H1 (cell line): Measurements from ENCODE around the gene GRIN2C. TPM values are rescaled to one million over a fixed set of nuclear protein-coding genes. Genes with fewer than 3 reads are reported as not detected.

Experiments used
- CTCF ChIA-PET: fragments of 300-600 bp; sonication (Branson Sonifier 250); formaldehyde crosslinking; loops from one replicate; lab custom pipeline; 2021; ENCODE audit not compliant: partially characterized antibody; lab: Charles Lee
- POLR2A ChIA-PET: fragments of 300-600 bp; sonication (Branson Sonifier 250); formaldehyde crosslinking; loops from one replicate; lab custom pipeline; 2021; ENCODE audit warnings: inconsistent platforms; ENCODE audit not compliant: partially characterized antibody; lab: Charles Lee
- DNase-seq, 2 experiments: peaks; one replicate each; pipeline versions ENCODE4 v3.0.0 to v3.0.0-alpha.2; 2010 to 2022; ENCODE audit warnings: low spot score in 2 of 2, low read depth in 1 of 2, mixed read lengths in 1 of 2
- FAIRE-seq: peaks from 2 replicates; lab custom pipeline; 2011; peaks lifted over from hg19 to GRCh38; lab: Jason Lieb, UNC
- H2AFZ ChIP-seq: 2 replicates; pipeline ENCODE4 v1.8.1; 2012; ENCODE audit warnings: low read length, inconsistent platforms
- H2AK5ac ChIP-seq: 2 replicates; pipeline ENCODE4 v1.6.1; 2013; ENCODE audit warnings: low read depth, low read length
- H2BK120ac ChIP-seq: replicated peaks from 2 replicates; pipeline ENCODE3; 2013; ENCODE audit warnings: low read depth, low read length, inconsistent platforms
- H2BK12ac ChIP-seq: 2 replicates; pipeline ENCODE4 v1.6.1; 2013; ENCODE audit warnings: low read depth, low read length
- H2BK15ac ChIP-seq: 2 replicates; pipeline ENCODE4 v1.6.1; 2013; ENCODE audit warnings: low read length
- H2BK20ac ChIP-seq: 2 replicates; pipeline ENCODE4 v1.6.1; 2013; ENCODE audit warnings: low read length
- H2BK5ac ChIP-seq: 2 replicates; pipeline ENCODE4 v1.6.1; 2013; ENCODE audit warnings: low read depth, low read length
- H3K14ac ChIP-seq: 2 replicates; pipeline ENCODE4 v1.6.1; 2013; ENCODE audit warnings: inconsistent platforms; ENCODE audit not compliant: insufficient read length
- H3K18ac ChIP-seq: 2 replicates; pipeline ENCODE4 v1.6.1; 2013; ENCODE audit warnings: low read length; ENCODE audit errors: extremely low read depth
- H3K23ac ChIP-seq: 2 replicates; pipeline ENCODE4 v1.6.1; 2013; ENCODE audit warnings: inconsistent platforms; ENCODE audit not compliant: insufficient read length
- H3K23me2 ChIP-seq: 2 replicates; pipeline ENCODE4 v1.6.1; 2013; ENCODE audit warnings: low read depth, low read length
- H3K27ac ChIP-seq: 2 replicates; pipeline ENCODE4 v1.6.1; 2011; ENCODE audit warnings: low read depth, low read length, inconsistent platforms
- H3K27me3 ChIP-seq, 4 experiments: replicated peaks in 1 of 4; 1 replicate in 1 of 4; 2 replicates in 3 of 4; pipeline versions ENCODE4 v1.6.1 to v1.8.1; 2011 to 2013; ENCODE audit warnings: low read length in 3 of 4, mild to moderate bottlenecking in 3 of 4, inconsistent platforms in 2 of 4, mixed read lengths in 2 of 4, moderate library complexity in 1 of 4; ENCODE audit not compliant: control insufficient read depth in 3 of 4, insufficient read depth in 3 of 4; ENCODE audit errors: extremely low read depth in 1 of 4
- H3K36me3 ChIP-seq, 4 experiments: 2 replicates each; pipeline versions ENCODE4 v1.6.1 to v1.8.1; 2011 to 2013; ENCODE audit warnings: mild to moderate bottlenecking in 4 of 4, low read length in 3 of 4, moderate library complexity in 2 of 4, control low read depth in 1 of 4, inconsistent platforms in 1 of 4; ENCODE audit not compliant: insufficient read depth in 4 of 4, control insufficient read depth in 2 of 4
- H3K4ac ChIP-seq: replicated peaks from 2 replicates; pipeline ENCODE3; 2013; ENCODE audit warnings: low read length, low read depth, mixed read lengths, inconsistent platforms; ENCODE audit not compliant: insufficient read length
- H3K4me1 ChIP-seq, 4 experiments: replicated peaks in 1 of 4; 1 replicate in 1 of 4; 2 replicates in 3 of 4; pipeline versions ENCODE4 v1.6.1 to v1.8.1; 2011 to 2013; ENCODE audit warnings: low read length in 3 of 4, inconsistent platforms in 2 of 4, mixed read lengths in 1 of 4; ENCODE audit not compliant: insufficient read depth in 4 of 4, control insufficient read depth in 3 of 4
- H3K4me2 ChIP-seq, 2 experiments: 2 replicates each; pipeline versions ENCODE4 v1.6.1 to v1.8.1; 2011 to 2013; ENCODE audit warnings: low read depth in 2 of 2, low read length in 2 of 2, control low read depth in 1 of 2, inconsistent platforms in 1 of 2, mild to moderate bottlenecking in 1 of 2; ENCODE audit not compliant: insufficient read depth in 1 of 2
- H3K4me3 ChIP-seq, 4 experiments: fragments of 200-600, 300-600 bp in 1 of 4; sonication (generic), shearing (Covaris generic), sonication (Bioruptor Twin) in 1 of 4; 2 replicates each; pipeline versions ENCODE4 v1.5.1 to v1.8.1; 2011 to 2016; ENCODE audit warnings: low read length in 4 of 4, low read depth in 3 of 4, control low read depth in 2 of 4, inconsistent platforms in 2 of 4, mild to moderate bottlenecking in 2 of 4, mixed read lengths in 1 of 4, moderate library complexity in 1 of 4; ENCODE audit not compliant: insufficient read depth in 2 of 4; ENCODE audit errors: extremely low read depth in 1 of 4
- H3K56ac ChIP-seq: replicated peaks from 2 replicates; pipeline ENCODE3; 2013; ENCODE audit warnings: low read depth, mild to moderate bottlenecking, mixed read lengths, low read length, inconsistent platforms; ENCODE audit not compliant: insufficient read length
- H3K79me1 ChIP-seq: 2 replicates; pipeline ENCODE4 v1.6.1; 2013; ENCODE audit warnings: low read depth, low read length, control low read depth
- H3K79me2 ChIP-seq, 2 experiments: 2 replicates each; pipeline versions ENCODE4 v1.6.1 to v1.8.1; 2012 to 2013; ENCODE audit warnings: low read length in 2 of 2, mild to moderate bottlenecking in 2 of 2, inconsistent platforms in 1 of 2; ENCODE audit not compliant: insufficient read depth in 2 of 2, control insufficient read depth in 1 of 2
- H3K9ac ChIP-seq, 4 experiments: replicated peaks in 1 of 4; 1 replicate in 1 of 4; 2 replicates in 3 of 4; pipeline versions ENCODE4 v1.6.1 to v1.8.1; 2011 to 2013; ENCODE audit warnings: low read depth in 3 of 4, low read length in 3 of 4, control low read depth in 2 of 4, mild to moderate bottlenecking in 2 of 4, moderate library complexity in 2 of 4, inconsistent platforms in 1 of 4; ENCODE audit errors: extremely low read depth in 1 of 4
- H3K9me3 ChIP-seq, 2 experiments: 2 replicates each; pipeline versions ENCODE4 v1.6.1 to v1.8.1; 2012 to 2013; ENCODE audit warnings: mild to moderate bottlenecking in 2 of 2, moderate library complexity in 2 of 2, control low read depth in 1 of 2, inconsistent platforms in 1 of 2, low read depth in 1 of 2, low read length in 1 of 2, mixed read lengths in 1 of 2; ENCODE audit not compliant: insufficient read depth in 2 of 2
- H4K20me1 ChIP-seq, 2 experiments: replicated peaks in 1 of 2; 2 replicates each; pipeline versions ENCODE3 to v1.8.1; 2011 to 2013; ENCODE audit warnings: inconsistent platforms in 2 of 2, low read length in 2 of 2, mild to moderate bottlenecking in 1 of 2; ENCODE audit not compliant: insufficient read depth in 2 of 2, control insufficient read depth in 1 of 2
- H4K5ac ChIP-seq: 2 replicates; pipeline ENCODE4 v1.6.1; 2013; ENCODE audit warnings: low read length, low read depth, mixed read lengths, inconsistent platforms; ENCODE audit not compliant: insufficient read length
- H4K8ac ChIP-seq: 2 replicates; pipeline ENCODE4 v1.8.0; 2013; ENCODE audit warnings: mild to moderate bottlenecking, moderate library complexity, low read length, inconsistent platforms; ENCODE audit not compliant: insufficient read depth; ENCODE audit errors: extremely low read depth
- H4K91ac ChIP-seq: replicated peaks from 2 replicates; pipeline ENCODE3; 2013; ENCODE audit warnings: low read length, mixed read lengths, inconsistent platforms; ENCODE audit not compliant: insufficient read length
- BRCA1 ChIP-seq: IDR thresholded peaks from 2 replicates; pipeline ENCODE4 v1.6.1; 2012; ENCODE audit warnings: low read depth, low read length, improper control_type of control experiment
- KDM1A ChIP-seq: fragments of 200-600, 300-600 bp; sonication (generic); IDR thresholded peaks from 2 replicates; pipeline ENCODE4 v1.7.1; 2016; ENCODE audit warnings: mild to moderate bottlenecking, low read length, borderline replicate concordance
- WGBS, 2 experiments: shearing (Covaris generic) in 1 of 2; methylation state at CpG; one replicate each; pipeline versions ENCODE4 v1.1.6 to v1.1.7; 2013 to 2015; ENCODE audit warnings: low lambda C conversion rate in 2 of 2, mixed read lengths in 2 of 2, inconsistent platforms in 1 of 2, low coverage in 1 of 2, missing lambda C conversion rate in 1 of 2; ENCODE audit not compliant: insufficient replicate concordance in 2 of 2, insufficient coverage in 1 of 2, insufficient read length in 1 of 2; ENCODE audit errors: extremely low coverage in 1 of 2, missing lambda C conversion rate in 1 of 2; 5-methylcytosine and 5-hydroxymethylcytosine counted together
- polyA plus RNA-seq, 7 experiments: library from polyadenylated mRNA; depleted of rRNA in 3 of 7; stranded (reverse) in 5 of 7; unstranded in 2 of 7; fragments of >200 nt in 5 of 7; fragments of 200-250 nt in 2 of 7; gene quantifications; 1 replicate in 5 of 7; 2 replicates in 1 of 7; 4 replicates in 1 of 7; pipeline versions ENCODE4 v1.2.1 to v1.2.3, GENCODE V29; 2011 to 2013; ENCODE audit warnings: missing spikeins in 2 of 7, mixed read lengths in 2 of 7
- total RNA-seq: library from RNA; stranded (reverse); fragmentation: NEBNext Ultra II Directional; extraction: Animal tissue kit (Norgen Biotek cat#: 25700); gene quantifications from 2 replicates; pipeline ENCODE4 v1.2.1, GENCODE V29; 2021

GRIN2C gene
- total and polyA plus RNA-seq, 2 of the 8 experiments (the other 6 are each of a cell fraction or from before 2014, with no cell fraction given): 0.06 to 0.07 TPM

DNA sequence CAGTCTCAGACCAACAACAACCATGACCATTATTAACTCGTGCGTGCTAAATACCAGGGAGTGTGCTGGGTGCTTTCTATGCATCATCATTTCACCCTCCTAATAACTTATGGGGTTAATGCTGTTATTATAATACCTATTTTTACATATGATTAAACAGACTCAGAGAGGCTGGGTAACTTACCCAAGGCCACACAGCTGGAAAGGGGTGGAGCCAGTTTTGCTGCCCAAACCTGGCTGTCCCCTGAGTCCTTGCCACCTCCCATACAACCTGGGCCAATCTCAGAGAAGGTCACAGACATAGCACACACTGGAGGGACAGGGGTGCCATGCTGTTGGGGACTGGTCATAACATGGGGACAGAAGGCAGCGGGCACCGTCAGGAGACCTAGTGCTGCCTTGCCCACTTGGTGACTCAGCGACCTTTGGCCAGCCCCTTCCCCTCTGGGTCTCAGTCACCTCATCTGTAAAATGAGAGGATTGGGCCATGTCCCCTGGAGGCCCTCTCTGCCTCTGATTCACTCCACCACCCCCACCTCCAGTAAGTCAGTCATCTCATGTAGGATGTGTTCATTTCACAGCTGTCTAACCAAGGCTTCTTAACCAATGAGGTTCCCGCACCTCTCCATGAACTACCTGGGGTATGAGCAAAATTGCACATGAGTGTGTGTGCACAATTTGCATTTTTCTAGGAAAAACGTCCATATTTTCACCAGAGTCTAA lies 45.2 kb upstream of the GRIN2C start:
- DNase-seq (no peak), FAIRE-seq (no peak)
- Histone ChIP-seq H3K23ac (no peak overlapping the region), H4K91ac (no peak overlapping the region), H3K18ac (no peak overlapping the region), H3K4ac (peak overlapping the region; percentile 9), H2AFZ (no peak overlapping the region), H3K56ac (no peak overlapping the region), H3K4me1 (peaks cover 5 to 15% (median 13%) of the 10 kb centered on the region in 4 experiments), H3K4me3 (no peak overlapping the region), H2BK120ac (no peak overlapping the region), H3K23me2 (no peaks in the 10 kb centered on the region), H2BK15ac (no peak overlapping the region), H4K8ac (no peak overlapping the region), H3K4me2 (no peak overlapping the region), H2AK5ac (no peak overlapping the region), H3K14ac (no peak overlapping the region), H3K79me2 (no peaks in the 10 kb centered on the region), H2BK5ac (no peak overlapping the region), H3K36me3 (no peaks in the 10 kb centered on the region), H4K5ac (no peak overlapping the region), H3K79me1 (no peaks in the 10 kb centered on the region), H3K9ac (no peak overlapping the region), H4K20me1 (no peaks in the 10 kb centered on the region), H3K27ac (no peak overlapping the region), H3K9me3 (peaks cover 0 to 7% of the 10 kb centered on the region in 2 experiments; a peak in 1 of 4 replicates), H2BK20ac (no peak overlapping the region), H2BK12ac (peak overlapping the region; percentile 68; the same call in 1 of the 2 replicates), H3K27me3 (peaks cover 0 to 4% (median under 1%) of the 10 kb centered on the region in 4 experiments; a peak in 4 of 7 replicates)
- 83% methylated on average over 7 of the region's 7 CpGs; no CpG with 5 or more reads in 1 of the 2 experiments for WGBS, 2 experiments
- POLR2A ChIA-PET: no interaction called here
- CTCF ChIA-PET: interaction anchor here (0.5 to 49.9 kb wide), 4 partner anchors 19 to 47 kb away, joined by 3 to 1072 read pairs (median 3); partner anchors contain the start of gene OTOP2
- TF ChIP-seq KDM1A: peak; percentile 64; the same call in 1 of the 2 replicates
- no peak for TF ChIP-seq BRCA1
